ENCODE data around the gene CWH43. TPM values are rescaled to one million over a fixed set of nuclear protein-coding genes. Genes with fewer than 3 reads are reported as not detected.

The CWH43 gene
- total RNA-seq (2012; rRNA removed) = not detected in 2 replicates

DNA sequence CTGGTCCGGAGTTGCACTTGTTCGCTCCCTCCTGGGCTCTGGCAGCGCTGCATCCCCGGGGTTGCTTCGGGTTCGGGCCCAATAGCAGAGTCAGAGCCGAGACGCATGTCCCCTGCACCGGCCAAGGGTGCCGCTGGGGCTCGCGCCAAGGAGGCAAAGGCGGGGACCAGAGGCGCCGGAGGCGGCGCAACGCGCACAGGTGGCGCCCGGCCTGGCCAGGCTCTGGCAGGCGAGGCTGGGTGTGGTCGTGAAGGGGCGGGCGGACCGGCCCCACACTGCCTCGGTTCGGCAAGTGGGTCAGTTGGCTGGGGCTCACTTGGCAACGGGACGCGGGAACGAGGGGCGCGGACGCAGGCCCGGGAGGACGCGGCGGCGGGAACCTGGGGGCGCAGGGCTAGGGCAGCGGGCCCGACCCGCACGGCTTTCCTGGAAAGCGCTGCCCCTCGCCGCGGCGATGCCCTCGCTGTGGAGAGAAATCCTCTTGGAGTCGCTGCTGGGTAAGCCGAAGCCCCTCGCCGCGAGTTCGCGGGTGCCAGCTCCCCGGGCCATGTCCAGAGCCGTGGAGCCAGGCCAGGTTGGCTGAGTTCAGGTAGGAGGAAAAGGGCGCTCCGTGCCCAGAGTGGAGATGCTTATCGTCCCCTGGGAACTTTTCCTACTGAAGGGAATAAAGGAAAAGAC, at the start of gene CWH43:
Gene CWH43, plus strand, starts transcription at position 300 of the 678 bp plus-strand sequence. Its CDS starts 155 bp downstream, at position 455.
- Histone ChIP-seq H3K9ac (ENCODE audit: low read depth, low read length) (no peak within 1 kb of the TSS), H3K36me3 (ENCODE audit: insufficient read depth, low read length) (no peaks in the 10 kb centered on the region), H3K4me2 (ENCODE audit: low read length) (peak within 1 kb of the TSS; percentile 56), H3K4me1 (ENCODE audit: control insufficient read depth, insufficient read depth, low read length) (peaks cover 7% of the 10 kb centered on the region), H3K9me3 (replicated peaks; ENCODE audit: low read length) (no peaks in the 10 kb centered on the region), H3K27me3 (ENCODE audit: control insufficient read depth, insufficient read depth, low read length) (peaks cover 62% of the 10 kb centered on the region), H3K4me3 (ENCODE audit: low read length) (peak within 1 kb of the TSS; percentile 34)

- H3K9me3 ChIP-seq (replicated peaks; ENCODE audit: low read length) = no peaks in the 10 kb centered on the region
- no peak overlapping the region for H3K4me2 ChIP-seq (ENCODE audit: low read length)
- H3K27me3 ChIP-seq (ENCODE audit: control insufficient read depth, insufficient read depth, low read length) = no peaks in the 10 kb centered on the region
- no peaks in the 10 kb centered on the region for H3K36me3 ChIP-seq (ENCODE audit: insufficient read depth, low read length)
- peaks cover 5% of the 10 kb centered on the region for H3K4me1 ChIP-seq (ENCODE audit: control insufficient read depth, insufficient read depth, low read length)
- no peak overlapping the region for H3K4me3 ChIP-seq (ENCODE audit: low read length)
- H3K9ac ChIP-seq (ENCODE audit: low read depth, low read length) = no peak overlapping the region
These were observed 49.0 kb upstream of the CWH43 start for GRCh38 chr4:48937033-48937432.

- Histone ChIP-seq H3K4me2 (ENCODE audit: low read length) (no peak overlapping the region), H3K27me3 (ENCODE audit: control insufficient read depth, insufficient read depth, low read length) (no peaks in the 10 kb centered on the region), H3K4me3 (ENCODE audit: low read length) (no peak overlapping the region), H3K9ac (ENCODE audit: low read depth, low read length) (no peak overlapping the region), H3K36me3 (ENCODE audit: insufficient read depth, low read length) (no peaks in the 10 kb centered on the region), H3K9me3 (replicated peaks; ENCODE audit: low read length) (no peaks in the 10 kb centered on the region), H3K4me1 (ENCODE audit: control insufficient read depth, insufficient read depth, low read length) (peaks cover 5% of the 10 kb centered on the region)
These were observed 47.2 kb upstream of the CWH43 start for GRCh38 chr4:48938831-48939230.

- Histone ChIP-seq H3K4me2 (ENCODE audit: low read length) (no peak overlapping the region), H3K36me3 (ENCODE audit: insufficient read depth, low read length) (no peaks in the 10 kb centered on the region), H3K9ac (ENCODE audit: low read depth, low read length) (no peak overlapping the region), H3K27me3 (ENCODE audit: control insufficient read depth, insufficient read depth, low read length) (no peaks in the 10 kb centered on the region), H3K4me1 (ENCODE audit: control insufficient read depth, insufficient read depth, low read length) (peaks cover 12% of the 10 kb centered on the region), H3K9me3 (replicated peaks; ENCODE audit: low read length) (no peaks in the 10 kb centered on the region), H3K4me3 (ENCODE audit: low read length) (no peak overlapping the region)
These were observed 46.3 kb upstream of the CWH43 start for GRCh38 chr4:48939785-48940184.

GRCh38 chr4:48943387-48943786, 42.7 kb upstream of the CWH43 start:
- Histone ChIP-seq H3K9ac (ENCODE audit: low read depth, low read length) (no peak overlapping the region), H3K27me3 (ENCODE audit: control insufficient read depth, insufficient read depth, low read length) (no peaks in the 10 kb centered on the region), H3K4me3 (ENCODE audit: low read length) (no peak overlapping the region), H3K4me2 (ENCODE audit: low read length) (no peak overlapping the region), H3K9me3 (replicated peaks; ENCODE audit: low read length) (no peaks in the 10 kb centered on the region), H3K36me3 (ENCODE audit: insufficient read depth, low read length) (no peaks in the 10 kb centered on the region), H3K4me1 (ENCODE audit: control insufficient read depth, insufficient read depth, low read length) (peaks cover 12% of the 10 kb centered on the region)

DNA sequence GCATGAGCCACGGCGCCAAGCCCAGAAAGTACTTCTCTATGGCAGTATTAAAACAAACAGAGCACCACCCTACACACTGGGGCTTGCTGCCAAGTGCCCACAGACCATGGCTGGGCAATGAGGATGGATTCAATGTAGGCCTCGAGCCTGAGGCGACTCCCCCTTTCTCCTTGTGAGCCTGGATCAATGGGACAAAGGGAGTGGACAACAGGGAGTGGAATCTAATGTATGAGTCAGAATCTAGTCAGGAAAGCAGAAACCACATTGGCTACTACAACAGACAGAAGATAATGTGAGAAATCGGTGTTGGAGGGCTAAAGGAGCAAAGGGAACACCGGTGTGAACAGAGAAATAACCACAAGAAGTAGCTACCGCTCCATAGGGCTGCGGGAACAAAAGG, 41.8 kb upstream of the CWH43 start:
- Histone ChIP-seq H3K4me2 (ENCODE audit: low read length) (no peak overlapping the region), H3K9ac (ENCODE audit: low read depth, low read length) (no peak overlapping the region), H3K36me3 (ENCODE audit: insufficient read depth, low read length) (no peaks in the 10 kb centered on the region), H3K4me1 (ENCODE audit: control insufficient read depth, insufficient read depth, low read length) (peaks cover 18% of the 10 kb centered on the region), H3K4me3 (ENCODE audit: low read length) (no peak overlapping the region), H3K9me3 (replicated peaks; ENCODE audit: low read length) (no peaks in the 10 kb centered on the region), H3K27me3 (ENCODE audit: control insufficient read depth, insufficient read depth, low read length) (no peaks in the 10 kb centered on the region)

DNA sequence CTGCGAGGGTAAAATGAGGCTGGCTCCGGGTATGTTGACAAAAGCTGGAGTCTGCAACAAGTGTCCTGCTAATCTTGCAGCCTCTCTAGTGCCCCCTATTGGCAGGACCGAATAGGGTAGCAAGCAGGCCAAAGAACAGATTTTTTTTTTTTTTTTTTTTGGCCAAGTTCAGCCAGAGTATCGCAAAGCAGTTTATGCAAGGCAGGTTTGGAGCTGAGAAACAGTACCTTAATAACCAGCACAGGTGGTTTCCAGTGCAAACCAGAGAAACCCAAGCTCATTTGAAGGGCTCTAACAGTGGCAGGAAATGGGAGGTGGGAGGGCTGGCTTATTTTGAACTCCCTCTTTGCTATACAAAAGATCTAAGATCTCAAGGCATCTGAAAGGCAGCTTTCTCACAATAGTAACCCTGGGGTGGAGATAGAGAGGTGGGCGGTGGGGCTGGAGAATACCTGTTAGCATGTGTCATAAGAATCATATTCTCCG, 41.3 kb upstream of the CWH43 start:
- Histone ChIP-seq H3K9me3 (replicated peaks; ENCODE audit: low read length) (no peaks in the 10 kb centered on the region), H3K36me3 (ENCODE audit: insufficient read depth, low read length) (no peaks in the 10 kb centered on the region), H3K9ac (ENCODE audit: low read depth, low read length) (no peak overlapping the region), H3K4me3 (ENCODE audit: low read length) (no peak overlapping the region), H3K27me3 (ENCODE audit: control insufficient read depth, insufficient read depth, low read length) (no peaks in the 10 kb centered on the region), H3K4me1 (ENCODE audit: control insufficient read depth, insufficient read depth, low read length) (peaks cover 23% of the 10 kb centered on the region), H3K4me2 (ENCODE audit: low read length) (no peak overlapping the region)

GRCh38 chr4:48945981-48946380, 40.1 kb upstream of the CWH43 start:
- Histone ChIP-seq H3K36me3 (ENCODE audit: insufficient read depth, low read length) (no peaks in the 10 kb centered on the region), H3K4me3 (ENCODE audit: low read length) (no peak overlapping the region), H3K27me3 (ENCODE audit: control insufficient read depth, insufficient read depth, low read length) (no peaks in the 10 kb centered on the region), H3K4me1 (ENCODE audit: control insufficient read depth, insufficient read depth, low read length) (peaks cover 21% of the 10 kb centered on the region), H3K9me3 (replicated peaks; ENCODE audit: low read length) (no peaks in the 10 kb centered on the region), H3K4me2 (ENCODE audit: low read length) (no peak overlapping the region), H3K9ac (ENCODE audit: low read depth, low read length) (no peak overlapping the region)

- Histone ChIP-seq H3K27me3 (ENCODE audit: control insufficient read depth, insufficient read depth, low read length) (no peaks in the 10 kb centered on the region), H3K4me1 (ENCODE audit: control insufficient read depth, insufficient read depth, low read length) (peaks cover 21% of the 10 kb centered on the region), H3K4me3 (ENCODE audit: low read length) (no peak overlapping the region), H3K9ac (ENCODE audit: low read depth, low read length) (no peak overlapping the region), H3K9me3 (replicated peaks; ENCODE audit: low read length) (no peaks in the 10 kb centered on the region), H3K36me3 (ENCODE audit: insufficient read depth, low read length) (no peaks in the 10 kb centered on the region), H3K4me2 (ENCODE audit: low read length) (no peak overlapping the region)
These were observed 38.3 kb upstream of the CWH43 start for GRCh38 chr4:48947731-48948130.

GRCh38 chr4:48949086-48949485, 37.0 kb upstream of the CWH43 start:
- Histone ChIP-seq H3K9me3 (replicated peaks; ENCODE audit: low read length) (no peaks in the 10 kb centered on the region), H3K27me3 (ENCODE audit: control insufficient read depth, insufficient read depth, low read length) (no peaks in the 10 kb centered on the region), H3K9ac (ENCODE audit: low read depth, low read length) (peak overlapping the region; percentile 5), H3K4me2 (ENCODE audit: low read length) (no peak overlapping the region), H3K4me1 (ENCODE audit: control insufficient read depth, insufficient read depth, low read length) (peaks cover 20% of the 10 kb centered on the region), H3K4me3 (ENCODE audit: low read length) (no peak overlapping the region), H3K36me3 (ENCODE audit: insufficient read depth, low read length) (no peaks in the 10 kb centered on the region)

DNA sequence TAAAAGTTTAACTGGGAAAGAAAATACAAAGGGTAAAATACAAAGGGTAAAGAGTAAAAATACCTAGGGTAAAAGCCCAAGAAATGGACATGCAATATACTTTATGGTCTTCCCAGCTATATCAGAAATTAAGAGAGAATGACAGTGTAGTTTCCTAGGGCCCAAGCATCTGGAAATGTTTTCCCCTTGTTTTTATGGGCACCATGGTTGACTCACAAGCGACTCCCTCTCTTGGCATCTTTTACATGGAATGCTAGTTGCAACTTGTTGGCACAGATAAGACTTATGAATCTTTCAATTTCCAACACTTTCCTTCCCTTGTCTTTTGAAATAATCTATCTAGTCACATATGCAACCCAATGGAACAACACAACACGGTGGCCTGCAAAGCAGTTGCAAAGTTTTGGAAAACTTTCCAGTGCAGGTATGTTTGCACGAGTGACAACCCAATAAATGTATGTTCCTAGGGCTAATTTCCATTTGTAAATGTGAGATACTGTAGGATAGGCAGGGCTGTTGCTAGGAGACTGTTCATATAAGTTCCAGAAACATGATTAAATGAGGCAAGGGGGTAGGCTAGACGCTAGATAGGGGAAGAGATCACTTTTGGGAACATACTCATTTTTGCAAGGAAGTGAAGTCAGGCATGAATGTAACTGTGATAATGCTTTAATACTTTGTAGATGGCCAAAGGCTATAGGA, 36.4 kb upstream of the CWH43 start:
- peaks cover 20% of the 10 kb centered on the region for H3K4me1 ChIP-seq (ENCODE audit: control insufficient read depth, insufficient read depth, low read length)
- no peaks in the 10 kb centered on the region for H3K36me3 ChIP-seq (ENCODE audit: insufficient read depth, low read length)
- no peaks in the 10 kb centered on the region for H3K27me3 ChIP-seq (ENCODE audit: control insufficient read depth, insufficient read depth, low read length)
- no peak overlapping the region for H3K4me2 ChIP-seq (ENCODE audit: low read length)
- no peak overlapping the region for H3K9ac ChIP-seq (ENCODE audit: low read depth, low read length)
- H3K9me3 ChIP-seq (replicated peaks; ENCODE audit: low read length) = no peaks in the 10 kb centered on the region
- H3K4me3 ChIP-seq (ENCODE audit: low read length) = no peak overlapping the region

DNA sequence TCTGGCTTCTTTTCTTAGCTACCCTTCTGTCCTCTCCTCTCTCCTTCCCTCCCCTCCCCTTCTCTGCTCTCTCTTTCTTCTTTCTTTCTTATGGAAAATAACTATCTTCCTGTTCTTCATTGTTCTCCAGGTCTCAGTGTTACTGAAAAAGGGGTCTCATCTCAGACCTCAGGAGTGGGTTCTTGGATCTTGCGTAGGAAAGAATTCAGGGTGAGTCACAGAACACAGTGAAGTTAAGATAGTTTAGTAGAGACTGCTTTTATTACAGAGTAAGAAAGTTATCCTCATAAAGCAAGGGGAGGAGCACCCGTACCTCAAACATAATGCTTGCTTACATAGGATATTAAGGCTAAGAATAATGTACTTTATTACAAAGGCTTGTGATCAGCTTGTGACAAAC, 31.8 kb upstream of the CWH43 start:
- H3K9me3 ChIP-seq (replicated peaks; ENCODE audit: low read length) = no peaks in the 10 kb centered on the region
- H3K4me2 ChIP-seq (ENCODE audit: low read length) = peak overlapping the region; percentile 28
- peaks cover 19% of the 10 kb centered on the region for H3K4me1 ChIP-seq (ENCODE audit: control insufficient read depth, insufficient read depth, low read length)
- no peaks in the 10 kb centered on the region for H3K27me3 ChIP-seq (ENCODE audit: control insufficient read depth, insufficient read depth, low read length)
- no peak overlapping the region for H3K4me3 ChIP-seq (ENCODE audit: low read length)
- no peaks in the 10 kb centered on the region for H3K36me3 ChIP-seq (ENCODE audit: insufficient read depth, low read length)
- H3K9ac ChIP-seq (ENCODE audit: low read depth, low read length) = no peak overlapping the region

Measured in skeletal muscle satellite cell (primary cell).